Neural cell (in vitro differentiated cells): ENCODE results near the gene DDX56.

Experiments used
- CTCF ChIP-seq: fragments of 450-650 bp; IDR thresholded peaks from 2 replicates; pipeline ENCODE4 v1.5.1; 2014; ENCODE audit warnings: antibody characterized with exemption, mild to moderate bottlenecking, moderate library complexity; ENCODE audit not compliant: poor library complexity, severe bottlenecking
- EP300 ChIP-seq: fragments of 450-650 bp; conservative IDR thresholded peaks from 2 replicates; pipeline ENCODE4 v1.6.1; 2014; ENCODE audit warnings: antibody characterized with exemption, mild to moderate bottlenecking, moderate library complexity; ENCODE audit not compliant: poor library complexity, severe bottlenecking
- EZH2 ChIP-seq: fragments of 200-600, 300-800 bp; shearing (Covaris generic), sonication (generic); IDR thresholded peaks from 2 replicates; pipeline ENCODE4 v1.6.1; 2014; ENCODE audit warnings: antibody characterized with exemption, low read length, borderline replicate concordance, mild to moderate bottlenecking; ENCODE audit not compliant: insufficient read depth, poor library complexity, severe bottlenecking
- MXI1 ChIP-seq: fragments of 450-650 bp; conservative IDR thresholded peaks from 2 replicates; pipeline ENCODE4 v1.6.1; 2014; ENCODE audit warnings: antibody characterized with exemption, mild to moderate bottlenecking; ENCODE audit not compliant: poor library complexity, severe bottlenecking
- POLR2AphosphoS5 ChIP-seq: IDR thresholded peaks from 2 replicates; pipeline ENCODE4 v1.6.1; 2012
- RAD21 ChIP-seq: fragments of 450-650 bp; conservative IDR thresholded peaks from 2 replicates; pipeline ENCODE4 v1.6.1; 2014; ENCODE audit warnings: antibody characterized with exemption, mild to moderate bottlenecking, moderate library complexity
- SMC3 ChIP-seq: fragments of 450-650 bp; conservative IDR thresholded peaks from 2 replicates; pipeline ENCODE4 v1.6.1; 2014; ENCODE audit warnings: antibody characterized with exemption, mild to moderate bottlenecking, moderate library complexity; ENCODE audit not compliant: poor library complexity
- TAF1 ChIP-seq: IDR thresholded peaks from 2 replicates; pipeline ENCODE4 v1.6.1; 2012; ENCODE audit warnings: low read depth

DNA sequence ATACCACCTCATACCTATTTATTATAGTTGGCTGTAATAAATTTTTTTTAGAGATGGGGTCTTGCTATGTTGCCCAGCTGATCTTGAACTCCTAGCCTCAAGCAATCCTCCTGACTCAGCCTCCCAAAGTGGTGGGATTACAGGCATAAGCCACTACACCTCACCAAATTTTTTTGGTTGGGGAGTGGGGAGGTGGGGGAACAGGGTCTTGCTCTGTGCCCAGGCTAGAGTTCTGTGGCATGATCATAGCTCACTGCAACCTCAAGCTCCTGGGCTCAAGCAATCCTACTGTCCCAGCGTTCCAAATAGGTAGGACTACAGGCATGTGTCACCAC, 28.8 kb upstream of the DDX56 start:
- TF ChIP-seq CTCF (no peak), EZH2 (no peak), TAF1 (no peak), MXI1 (no peak), SMC3 (no peak), EP300 (no peak), POLR2AphosphoS5 (no peak), RAD21 (no peak)
